Dermis blood vessel endothelial cell (primary cell): ENCODE measurements around the gene MRPL36. TPM values are rescaled to one million over a fixed set of nuclear protein-coding genes. Genes with fewer than 3 reads are reported as not detected.
"Not testable (repeated sequence)": the region's sequence is repeated elsewhere in the genome, so short reads cannot be mapped to it uniquely, and the experiment has no call there.

ENCODE experiments used
- DNase-seq: peaks from one replicate; pipeline ENCODE4 v3.0.0; 2010
- total RNA-seq: library from RNA; depleted of rRNA; stranded (reverse); fragments of >200 nt; gene quantifications from 2 replicates; pipeline ENCODE4 v1.2.3, GENCODE V29; 2014

MRPL36 gene
- total RNA-seq, 1 donor from 2014 or later, result 32.2 TPM

DNA sequence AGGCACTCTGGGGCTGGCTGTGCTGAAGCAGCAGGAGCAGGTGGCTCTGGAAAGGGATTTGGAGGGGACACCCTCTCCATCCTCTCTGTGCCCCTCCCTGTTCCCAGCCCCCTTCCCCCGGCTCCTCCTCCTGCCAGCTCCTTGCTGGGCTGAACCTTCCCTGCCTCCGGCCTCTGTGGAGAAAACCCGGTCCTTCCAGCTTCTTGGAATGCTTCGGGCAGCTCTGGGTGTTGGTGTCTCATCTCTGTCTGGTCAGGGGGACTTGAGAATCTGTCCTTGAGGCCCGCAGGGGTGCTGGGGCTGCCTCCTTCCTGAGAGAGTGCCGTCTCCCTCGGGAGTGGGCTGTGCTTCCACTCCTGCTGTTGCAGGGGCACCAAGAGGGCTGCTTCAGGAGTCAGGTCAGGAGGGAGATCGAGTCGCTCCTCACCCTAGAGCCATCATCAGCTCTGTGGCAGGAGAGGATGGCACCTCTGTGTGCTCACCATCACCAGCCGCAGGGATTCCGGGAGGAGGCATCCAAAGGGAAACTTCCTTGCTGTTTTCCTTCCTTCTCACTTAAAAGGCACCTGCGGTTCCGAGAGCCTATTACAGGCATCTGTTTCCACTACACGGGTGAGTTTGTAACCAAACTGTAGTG lies 32.2 kb upstream of the MRPL36 start:
- no peak for DNase-seq

DNA sequence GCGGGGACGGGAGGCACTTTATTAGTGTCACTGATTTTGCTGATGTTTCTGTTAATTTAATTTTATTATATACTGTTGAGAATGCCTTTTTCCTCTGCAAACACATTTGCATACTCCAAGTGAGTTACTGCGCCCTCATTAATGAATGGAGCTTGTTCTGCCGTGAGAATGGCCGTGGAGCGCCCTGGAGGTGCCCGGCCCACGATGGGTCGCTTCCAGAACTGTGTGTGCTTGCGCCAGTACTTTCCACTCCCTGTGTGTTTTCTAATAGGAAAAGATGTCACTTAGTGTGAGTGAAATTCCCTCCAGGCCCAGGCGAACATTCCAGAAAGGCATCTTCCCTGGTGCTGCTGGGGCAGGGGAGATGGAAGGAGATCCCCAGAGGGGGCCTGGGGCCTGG lies 31.6 kb upstream of the MRPL36 start:
- no peak for DNase-seq

DNA sequence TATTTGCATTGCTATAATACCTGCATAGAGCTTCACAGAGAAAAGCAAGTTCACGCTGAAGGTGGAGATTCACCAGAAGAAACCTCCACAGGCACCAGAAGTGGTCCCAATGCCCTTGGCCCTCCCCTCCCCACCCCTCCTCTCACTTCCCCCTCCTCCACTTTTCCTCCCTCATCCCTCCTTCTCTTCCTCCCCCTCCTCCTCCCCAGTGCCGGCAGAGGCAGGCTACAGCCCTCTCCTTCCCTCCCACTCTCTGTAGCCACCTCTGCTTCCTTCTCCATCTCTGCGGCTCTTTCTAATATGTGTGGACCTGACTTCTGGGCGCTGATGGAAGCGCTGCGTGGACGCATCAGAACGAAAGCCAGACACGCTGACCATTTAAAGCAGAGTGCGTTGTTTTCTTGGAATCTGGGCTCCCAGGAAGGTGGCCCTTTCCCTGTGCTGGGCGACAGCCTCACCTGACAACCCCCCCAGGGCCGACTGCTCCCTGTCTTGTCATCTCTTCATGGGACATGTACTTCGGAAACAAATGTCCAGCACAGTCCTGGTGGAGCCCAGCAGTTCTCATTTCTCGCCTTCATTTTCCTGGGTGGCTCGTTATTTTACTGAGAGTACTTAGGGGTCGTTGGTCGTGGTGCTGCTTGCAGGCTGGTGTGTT lies 31.1 kb upstream of the MRPL36 start:
- no peak for DNase-seq

DNA sequence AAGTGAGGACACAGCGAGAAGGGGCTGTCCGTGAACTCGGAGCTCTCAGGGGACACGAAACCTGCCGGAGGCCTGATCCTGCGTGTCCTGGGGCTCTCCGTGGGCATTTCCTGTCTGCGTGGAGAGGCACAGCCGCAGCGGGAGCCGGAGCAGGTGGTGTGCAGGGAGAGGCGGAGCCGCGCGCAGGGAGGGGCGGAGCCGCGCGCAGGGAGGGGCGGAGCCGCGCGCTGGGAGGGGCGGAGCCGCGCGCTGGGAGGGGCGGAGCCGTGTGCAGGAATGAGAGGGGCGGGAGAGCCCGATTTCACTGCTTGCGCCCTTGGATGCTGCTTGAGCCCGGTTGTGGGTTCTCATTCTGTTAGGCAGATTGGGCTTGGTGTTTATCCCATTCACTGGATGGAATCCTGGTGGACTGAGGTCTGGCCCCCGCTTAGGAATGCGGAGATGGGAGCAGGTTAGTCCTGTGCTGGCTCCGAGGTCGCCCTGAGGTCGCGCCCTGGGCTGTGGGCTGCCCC lies 28.3 kb upstream of the MRPL36 start:
- DNase-seq, result no peak

DNA sequence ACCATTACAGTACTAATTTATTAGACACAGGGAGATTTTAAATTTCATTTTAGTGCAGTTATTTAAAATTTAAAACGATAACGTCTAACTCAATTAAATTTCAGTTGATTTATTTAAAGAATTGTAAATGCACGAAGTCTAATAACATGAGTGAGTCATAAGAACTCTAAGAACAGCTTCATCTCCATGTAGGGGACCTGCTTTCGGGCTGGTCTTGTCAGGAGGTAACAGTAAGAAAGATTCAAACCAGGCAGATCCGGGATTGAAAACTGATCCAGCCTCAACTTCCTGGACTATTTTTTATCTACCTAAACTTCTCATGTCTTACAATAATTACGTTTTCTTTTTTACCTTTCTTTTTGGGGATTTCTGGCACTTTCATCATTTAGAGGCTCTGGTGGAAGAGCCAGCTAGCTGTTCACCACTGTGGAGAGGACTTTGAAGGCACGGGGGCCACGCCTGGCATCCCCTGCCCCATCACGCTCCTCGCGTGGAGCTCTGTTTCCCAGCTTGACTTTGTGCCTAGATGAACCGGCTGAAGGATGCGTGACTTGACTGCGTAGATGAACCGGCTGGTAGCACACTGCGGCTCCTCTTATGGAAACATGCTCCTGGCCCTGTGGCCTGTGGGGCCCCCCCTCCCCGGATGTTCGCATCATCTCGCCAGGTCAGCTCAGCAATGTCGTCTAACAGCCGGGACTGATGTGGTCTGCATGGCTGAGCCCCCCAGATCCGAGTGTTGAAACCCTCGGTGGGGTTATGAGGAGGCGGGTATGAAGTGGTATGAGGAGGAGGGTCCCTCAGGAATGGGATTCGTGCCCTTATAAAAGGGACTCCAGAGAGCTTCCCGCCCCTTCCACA lies 27.6 kb upstream of the MRPL36 start:
- no peak for DNase-seq

DNA sequence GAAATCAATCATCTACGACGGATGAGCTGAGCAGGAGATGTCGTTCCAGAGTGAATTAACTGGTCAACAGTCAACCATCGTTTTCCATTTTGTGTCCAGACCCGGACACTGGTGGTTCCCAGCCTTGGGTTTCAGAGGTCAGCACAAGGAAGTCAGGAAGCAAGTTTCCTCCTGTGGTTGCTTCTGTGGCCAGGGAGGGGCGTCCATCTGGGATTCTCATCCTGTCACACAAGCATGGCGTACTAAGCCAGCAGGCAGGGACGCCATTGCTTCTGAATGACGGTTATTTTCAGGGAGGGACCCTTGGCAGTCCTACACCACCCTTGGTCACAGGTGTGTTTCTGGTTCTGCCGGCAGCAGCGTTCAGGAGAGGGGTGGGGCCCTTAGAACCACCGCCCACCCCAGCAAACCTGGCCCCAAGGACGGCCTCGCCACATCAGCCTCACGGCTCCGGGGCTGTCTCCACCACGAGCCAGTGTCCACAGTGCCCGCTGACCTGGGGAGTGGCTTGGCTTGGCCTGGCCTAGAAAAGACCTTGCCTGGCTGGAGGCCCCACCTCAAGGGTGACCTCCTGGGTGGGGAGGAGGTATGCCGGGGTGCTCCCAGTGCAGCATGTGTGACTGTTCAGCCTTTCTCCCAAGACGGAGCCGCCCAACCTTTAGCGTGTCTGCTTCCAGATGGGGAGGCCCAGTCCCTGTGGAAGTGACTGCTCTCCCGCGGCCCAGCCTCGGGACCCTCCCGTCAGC lies 26.8 kb upstream of the MRPL36 start:
- DNase-seq, result no peak

DNA sequence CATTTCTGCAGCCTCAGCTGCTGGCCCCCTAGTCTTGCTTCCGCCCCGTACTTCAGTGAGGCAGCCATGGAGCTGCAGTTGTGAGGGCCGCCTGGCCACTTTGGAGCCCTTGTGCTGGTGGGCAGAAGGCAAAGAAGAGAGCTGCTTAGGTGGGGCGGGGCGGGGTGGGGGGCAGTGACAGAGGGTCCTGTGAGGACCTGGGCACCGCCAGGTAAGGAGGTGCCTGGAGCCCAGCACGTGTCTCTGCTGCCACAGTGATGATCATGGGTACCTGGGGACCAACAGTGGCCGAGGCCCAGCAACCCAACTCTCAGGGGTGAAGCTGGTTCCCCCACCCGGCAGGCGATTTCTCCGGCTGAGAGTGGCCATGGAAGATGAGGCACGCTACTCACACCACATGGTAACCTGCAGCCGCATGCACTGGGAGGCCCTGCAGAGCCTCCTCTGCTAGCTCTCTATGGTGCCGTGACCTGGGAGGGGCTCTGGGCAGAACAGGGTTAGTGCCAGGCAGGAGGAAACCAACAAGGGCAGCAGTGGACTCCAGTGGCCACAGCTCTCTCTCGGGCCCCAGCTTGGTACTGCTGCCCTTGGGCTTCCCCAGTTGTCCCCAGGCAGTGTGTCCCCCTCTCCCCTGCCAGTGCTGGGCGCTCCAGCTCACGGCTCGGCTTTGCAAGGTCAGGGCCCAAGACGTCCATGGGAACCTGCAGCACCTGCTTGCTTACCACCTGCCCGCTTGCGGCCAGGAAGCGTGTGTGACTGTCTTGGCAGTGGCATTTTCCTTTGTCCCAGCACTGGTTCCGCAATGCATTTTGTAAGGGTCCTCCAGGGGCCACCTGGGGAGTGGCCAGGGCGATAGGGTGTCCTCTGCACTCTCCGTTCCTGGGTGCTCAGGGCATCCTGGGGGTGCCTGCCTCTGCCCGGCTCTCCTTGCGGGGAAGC lies 25.5 kb upstream of the MRPL36 start:
- DNase-seq, result no peak

DNA sequence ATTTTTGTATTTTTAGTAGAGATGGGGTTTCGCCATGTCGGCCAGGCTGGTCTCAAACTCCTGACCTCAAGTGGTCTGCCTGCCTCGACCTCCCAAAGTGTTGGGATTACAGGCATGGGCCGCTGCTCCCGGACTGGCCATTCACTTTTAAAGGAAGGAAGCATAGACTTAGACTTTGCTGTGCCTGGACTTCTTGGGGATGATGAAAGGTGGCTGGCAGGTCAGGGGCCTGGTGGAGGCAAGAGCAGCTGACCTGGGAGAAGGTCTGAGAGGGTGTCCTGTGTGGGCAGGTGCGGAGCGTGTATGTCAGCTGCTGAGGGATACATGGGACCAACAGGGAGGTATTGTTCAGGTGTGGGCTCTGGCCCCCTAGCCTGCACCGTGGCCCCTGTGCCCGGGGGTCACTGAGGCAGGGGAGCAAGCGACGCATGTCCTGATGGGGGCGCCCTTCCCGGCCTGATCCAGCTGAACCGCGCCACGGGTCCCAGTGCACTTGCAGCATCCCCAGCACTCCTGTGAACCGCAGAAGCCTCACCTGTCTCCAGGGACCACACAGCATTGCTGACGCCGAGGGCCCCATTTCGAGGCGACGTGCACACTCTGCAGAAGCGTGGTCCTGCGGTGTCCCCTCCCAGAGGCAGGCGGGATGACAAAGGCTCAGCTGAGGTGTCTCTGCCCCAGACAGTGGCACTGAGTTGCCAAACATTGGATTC lies 24.6 kb upstream of the MRPL36 start:
- DNase-seq, result no peak

DNA sequence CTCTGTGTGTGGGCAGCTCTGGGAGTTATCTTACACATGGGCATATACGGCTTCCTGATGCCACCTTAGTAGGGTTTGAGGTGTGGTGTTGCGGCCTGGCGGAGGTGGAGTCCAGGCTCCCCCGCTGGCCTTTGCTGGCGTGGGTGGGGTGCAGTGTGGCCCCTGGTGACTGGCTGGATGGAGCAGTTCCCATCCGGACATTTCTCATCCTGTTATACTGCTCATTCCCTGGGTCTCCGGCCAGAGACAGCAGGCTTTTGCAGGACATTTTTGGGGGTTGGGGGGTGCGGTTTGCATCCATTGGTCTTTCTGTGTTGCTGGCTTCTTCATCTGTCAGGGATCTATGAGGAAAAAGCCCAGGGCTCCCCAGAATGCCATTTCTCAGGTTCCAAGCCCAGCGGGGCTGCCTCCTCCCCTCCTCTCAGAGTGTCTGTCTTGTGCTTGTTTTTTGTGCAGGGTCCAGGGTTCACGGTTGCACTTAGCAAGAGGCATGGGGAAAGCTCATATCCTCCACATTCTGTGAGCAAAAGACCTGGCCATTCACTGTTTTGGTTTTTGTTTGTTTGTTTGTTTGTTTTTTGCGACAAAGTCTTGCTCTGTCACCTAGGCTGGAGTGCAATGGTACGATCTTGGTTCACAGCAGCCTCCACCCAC lies 23.9 kb upstream of the MRPL36 start:
- no peak for DNase-seq

DNA sequence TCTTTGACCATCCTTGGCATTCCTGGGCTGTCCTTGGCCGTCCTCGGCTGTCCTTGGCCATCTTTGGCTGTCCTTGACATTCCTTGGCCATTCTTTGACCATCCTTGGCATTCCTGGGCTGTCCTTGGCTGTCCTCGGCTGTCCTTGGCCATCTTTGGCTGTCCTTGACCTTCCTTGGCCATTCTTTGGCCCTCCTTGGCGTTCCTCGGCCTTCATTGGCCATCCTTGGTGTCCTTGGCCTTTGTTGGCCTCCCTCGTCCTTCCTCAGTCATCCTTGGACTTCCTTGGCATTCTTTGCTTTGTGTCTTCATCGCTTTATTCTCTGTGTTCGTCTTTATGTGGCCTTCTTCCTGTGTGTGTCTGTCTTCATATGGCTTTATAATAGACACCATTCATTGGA lies 22.2 kb upstream of the MRPL36 start:
- DNase-seq, result no peak

DNA sequence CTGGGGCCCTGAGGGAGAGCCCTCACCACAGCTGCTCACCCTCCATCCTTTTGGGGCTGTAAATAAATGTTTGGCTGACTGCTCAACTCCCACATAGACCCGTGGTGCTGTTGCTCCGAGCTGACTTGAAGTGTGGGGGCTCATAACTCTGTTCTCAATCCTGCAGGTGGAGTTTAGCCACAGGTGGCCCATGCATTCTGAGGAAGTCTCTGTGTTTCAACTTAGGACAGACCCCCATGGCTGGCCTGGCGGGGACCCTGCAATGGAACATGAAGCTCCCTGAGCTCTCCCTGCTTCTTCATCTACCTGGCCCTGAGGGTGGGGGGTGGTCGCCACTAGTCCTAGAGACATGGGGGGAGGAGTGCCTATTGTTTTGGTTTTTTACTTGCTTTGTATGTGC lies 21.3 kb upstream of the MRPL36 start:
- no peak for DNase-seq

DNA sequence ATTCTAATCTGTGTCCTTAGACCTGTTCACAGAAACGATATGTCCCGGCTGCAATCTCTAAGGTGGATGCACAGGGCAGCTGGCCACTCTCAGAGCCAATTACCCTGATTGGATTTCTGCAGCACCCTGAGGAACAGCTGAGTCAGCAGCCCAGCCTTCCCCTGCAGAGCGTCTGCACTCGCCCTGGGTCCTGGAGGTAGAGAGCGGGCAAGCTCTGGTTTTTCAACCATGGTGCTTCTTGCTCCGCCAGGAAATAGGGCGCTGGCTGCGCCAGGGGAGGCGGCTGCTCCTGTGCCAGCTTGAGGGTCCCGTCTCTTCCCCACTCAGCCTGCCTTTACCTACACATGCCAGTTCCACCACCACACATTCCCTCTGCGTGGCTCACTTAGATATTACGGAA lies 20.7 kb upstream of the MRPL36 start:
- DNase-seq, result no peak

DNA sequence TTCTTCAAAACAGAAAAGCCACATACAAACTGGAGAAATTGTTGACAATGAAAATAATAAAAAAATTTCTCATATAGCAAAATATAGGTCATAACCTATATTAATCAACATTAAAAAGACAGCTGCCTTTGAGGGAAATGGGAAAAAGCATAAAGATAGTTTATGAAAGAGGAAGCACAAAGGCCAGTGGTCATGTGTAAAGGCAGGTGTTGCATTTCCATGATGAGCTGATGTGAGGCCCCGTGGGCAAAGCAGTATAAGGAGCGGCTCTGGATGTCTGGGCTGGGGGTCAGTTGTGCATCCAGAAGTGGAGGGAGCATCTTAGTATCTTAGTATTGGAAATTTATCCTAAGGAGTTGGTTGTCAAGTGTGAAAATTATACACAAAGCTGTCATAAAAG lies 19.8 kb upstream of the MRPL36 start:
- DNase-seq, result no peak

DNA sequence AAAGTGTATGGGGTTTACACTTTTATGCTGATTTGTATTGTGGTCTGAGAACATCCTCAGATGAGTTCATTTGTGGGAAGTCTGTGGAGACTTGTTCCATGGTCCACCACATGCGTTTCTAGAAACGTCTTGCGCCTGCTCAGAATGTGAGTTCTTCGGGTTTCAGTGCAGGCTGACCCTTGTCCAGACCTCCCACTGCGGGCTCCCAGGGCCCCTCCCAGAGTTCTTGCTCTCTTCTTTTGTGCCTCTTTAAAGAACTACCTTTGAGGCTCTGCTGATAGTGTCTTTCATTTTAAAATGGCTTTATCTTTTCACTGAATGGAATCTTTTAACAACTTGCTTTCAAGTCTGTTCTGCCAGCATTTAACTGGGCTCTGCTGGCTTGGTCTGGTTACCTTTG lies 19.1 kb upstream of the MRPL36 start:
- DNase-seq, result no peak

DNA sequence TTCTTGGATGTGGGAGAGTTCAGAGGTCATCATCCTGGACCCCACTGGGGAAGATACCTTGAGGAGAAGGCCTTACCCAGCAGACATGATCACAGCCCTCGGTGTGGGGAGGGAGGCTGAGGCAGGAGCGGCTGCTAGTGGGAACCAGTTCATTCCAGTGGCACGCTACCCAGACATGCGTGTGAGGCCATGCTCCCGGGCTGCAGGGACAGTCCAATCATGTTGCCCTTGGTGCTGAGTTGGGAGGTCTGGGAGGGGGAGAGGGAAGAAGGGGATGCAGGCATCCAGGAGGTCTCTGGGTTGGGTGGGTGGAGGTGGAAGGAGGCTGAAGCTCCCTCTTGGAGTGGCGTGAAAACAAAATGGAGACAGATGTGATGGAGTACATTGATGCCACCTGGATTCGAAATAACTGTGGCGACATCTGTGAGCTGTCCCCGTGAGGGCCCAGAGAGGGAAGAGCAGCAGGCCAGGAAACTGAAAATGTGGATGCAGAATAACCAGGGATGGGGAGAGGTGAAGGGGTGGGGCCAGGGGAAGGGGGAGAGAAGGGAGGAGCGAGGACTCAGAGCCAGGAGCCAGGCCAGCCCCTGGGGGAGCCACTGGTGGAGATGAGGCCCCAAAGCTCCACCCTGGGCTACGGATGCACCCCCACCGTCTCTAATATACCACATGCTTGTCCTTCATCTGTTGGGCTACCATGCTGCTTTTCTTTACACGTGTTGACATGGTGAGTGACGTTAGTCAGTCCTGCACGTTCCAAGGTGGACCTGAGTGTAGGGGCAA lies 17.8 kb upstream of the MRPL36 start:
- DNase-seq, result no peak

DNA sequence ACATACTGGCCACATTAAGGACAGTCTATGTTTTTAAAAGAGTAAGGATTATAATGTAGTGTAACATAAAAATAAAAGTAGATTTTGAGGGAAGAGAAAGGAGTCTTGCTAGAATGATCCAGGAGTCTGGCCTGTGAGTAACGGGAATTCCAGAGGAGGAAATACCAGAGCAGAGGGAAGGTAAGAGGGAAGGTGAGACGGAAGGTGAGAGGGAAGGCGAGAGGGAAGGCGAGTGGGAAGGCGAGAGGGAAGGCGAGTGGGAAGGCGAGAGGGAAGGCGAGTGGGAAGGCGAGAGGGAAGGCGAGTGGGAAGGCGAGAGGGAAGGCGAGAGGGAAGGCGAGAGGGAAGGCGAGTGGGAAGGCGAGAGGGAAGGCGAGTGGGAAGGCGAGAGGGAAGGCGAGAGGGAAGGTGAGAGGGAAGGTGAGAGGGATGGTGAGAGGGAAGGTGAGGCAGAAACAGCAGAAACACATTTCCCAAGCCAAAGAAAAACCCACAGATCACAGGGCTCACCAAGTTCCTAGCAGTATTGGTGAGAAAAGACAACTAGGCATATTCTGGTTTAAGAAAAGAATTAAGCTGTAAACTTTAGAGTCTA lies 17.0 kb upstream of the MRPL36 start:
- not testable (repeated sequence) for DNase-seq

DNA sequence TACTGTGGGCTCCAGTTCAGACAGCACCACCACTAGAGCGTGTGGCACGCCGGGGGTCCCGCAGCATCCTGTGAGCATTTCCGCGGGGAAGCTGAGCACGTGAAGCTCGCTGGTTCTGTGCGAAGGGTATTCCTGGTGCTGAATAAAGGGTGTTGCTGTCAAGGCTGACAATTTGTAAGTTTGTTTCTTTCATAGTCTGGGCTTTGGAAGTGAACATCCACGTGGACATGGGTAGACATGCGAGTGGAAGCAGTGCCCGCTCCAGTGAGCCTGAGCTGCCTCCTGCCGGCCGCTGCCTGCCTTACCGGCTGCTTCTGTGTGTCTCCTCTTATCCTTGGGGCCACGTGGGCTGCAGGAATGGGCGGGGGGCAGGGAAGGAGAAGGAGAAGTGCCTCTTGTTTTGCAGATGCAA lies 16.2 kb upstream of the MRPL36 start:
- DNase-seq, result no peak

DNA sequence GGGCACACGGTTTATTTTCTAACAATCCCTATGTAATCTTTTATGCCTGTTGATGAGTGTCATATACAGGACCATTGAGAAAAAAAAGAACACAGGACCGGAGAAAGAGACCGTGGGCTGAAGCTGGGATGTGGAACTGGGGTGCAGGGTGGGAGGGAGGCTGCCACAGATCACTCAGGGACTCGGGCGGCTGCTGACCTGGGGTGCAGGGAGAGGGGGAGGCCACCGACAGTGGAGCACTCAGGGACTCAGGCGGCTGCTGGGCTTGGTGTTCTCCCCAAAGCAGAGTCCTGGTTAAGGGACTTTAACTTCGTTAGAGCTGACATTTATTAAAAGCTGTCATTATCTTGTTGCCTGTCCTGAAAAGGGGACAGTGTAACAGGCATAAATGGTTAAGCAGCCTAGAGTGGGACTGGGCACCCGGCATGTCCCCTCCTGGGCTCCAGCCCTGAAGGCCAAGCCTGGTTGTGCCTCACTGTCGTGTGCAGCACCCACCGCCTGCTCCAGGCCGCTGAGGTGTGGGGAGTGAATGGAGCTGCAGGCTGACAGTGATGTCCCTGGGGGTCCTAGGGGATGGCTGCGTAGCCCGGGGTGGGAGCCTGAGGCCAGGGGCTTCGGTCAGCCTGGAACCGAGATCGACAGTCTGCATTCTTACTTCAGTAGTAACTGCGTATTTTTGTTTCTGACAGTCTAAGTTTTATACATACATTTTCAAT lies 15.6 kb upstream of the MRPL36 start:
- no peak for DNase-seq
